HG02852 (cell line): ENCODE measurements around the gene APMAP.

Experiments used
- ATAC-seq: cut with Tn5 transposase; IDR thresholded peaks from one replicate; pipeline ENCODE4 v1.9.1; 2021; ENCODE audit warnings: mild to moderate bottlenecking, moderate library complexity; ENCODE audit not compliant: unreplicated experiment

The APMAP gene

DNA sequence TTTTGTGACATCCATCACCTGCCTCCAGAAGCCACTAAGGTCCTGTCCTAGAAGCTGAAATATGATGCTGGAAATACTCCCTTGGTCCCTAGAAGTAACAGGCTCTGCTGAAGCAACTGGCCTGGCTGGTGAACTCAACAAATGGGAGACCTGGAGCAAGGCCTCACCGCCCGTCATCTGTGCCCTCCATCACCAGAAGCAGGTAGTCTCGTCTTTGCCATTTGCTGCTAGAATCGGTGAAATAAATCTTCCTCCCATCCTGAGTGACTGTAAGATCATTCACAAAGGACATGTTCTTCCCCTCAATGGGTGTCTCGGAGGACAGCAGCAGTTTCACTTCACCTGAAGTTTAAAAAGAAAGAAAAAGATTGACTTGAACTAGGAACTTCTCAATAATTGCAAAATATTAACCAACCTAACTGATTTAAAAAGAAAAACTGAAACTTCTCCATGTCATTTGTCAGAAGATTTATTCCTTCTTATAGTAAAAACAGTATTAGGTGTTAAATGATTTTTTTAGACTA is 22.5 kb downstream of the APMAP start:
- ATAC-seq = no peak

DNA sequence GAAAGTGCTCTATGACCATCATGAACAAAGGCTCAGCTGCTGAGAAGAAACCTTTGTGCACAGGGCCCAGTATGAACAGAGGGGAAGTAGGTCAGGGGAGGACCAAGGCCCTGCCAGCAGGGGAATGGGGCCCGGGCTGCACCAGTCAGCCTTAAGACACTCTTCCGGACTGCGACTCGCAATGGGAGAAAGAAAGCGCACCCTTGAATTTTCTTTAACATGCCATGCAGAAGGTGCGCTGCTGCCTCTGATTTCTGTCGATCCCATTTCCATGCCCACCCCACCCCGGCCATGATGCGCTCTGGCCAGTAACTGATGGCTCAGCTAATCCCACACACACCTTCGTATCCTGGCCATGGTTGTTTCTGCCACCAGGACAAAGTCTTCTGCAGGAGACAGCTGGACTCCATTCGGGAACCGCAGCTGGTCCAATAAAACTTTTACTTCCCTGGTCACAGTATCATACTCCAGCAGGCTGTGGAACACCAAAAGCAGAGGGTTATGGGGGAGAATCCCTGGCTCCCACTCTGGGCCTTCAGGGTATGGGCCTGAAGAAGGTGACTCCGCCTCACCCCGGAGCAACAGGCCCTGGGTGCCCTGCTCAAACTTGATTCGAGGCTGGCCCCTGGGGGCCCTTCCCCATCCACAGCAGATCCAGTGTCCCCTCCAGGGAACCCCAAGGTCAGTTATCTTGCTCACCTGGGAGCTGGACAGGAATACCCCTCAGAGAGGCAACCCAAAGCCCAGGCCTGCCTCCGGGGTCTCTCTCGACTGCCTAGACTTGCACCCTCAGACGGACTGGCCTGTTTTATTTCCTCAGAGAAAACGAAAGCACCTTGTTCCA is 23.1 kb downstream of the APMAP start:
- no peak for ATAC-seq

DNA sequence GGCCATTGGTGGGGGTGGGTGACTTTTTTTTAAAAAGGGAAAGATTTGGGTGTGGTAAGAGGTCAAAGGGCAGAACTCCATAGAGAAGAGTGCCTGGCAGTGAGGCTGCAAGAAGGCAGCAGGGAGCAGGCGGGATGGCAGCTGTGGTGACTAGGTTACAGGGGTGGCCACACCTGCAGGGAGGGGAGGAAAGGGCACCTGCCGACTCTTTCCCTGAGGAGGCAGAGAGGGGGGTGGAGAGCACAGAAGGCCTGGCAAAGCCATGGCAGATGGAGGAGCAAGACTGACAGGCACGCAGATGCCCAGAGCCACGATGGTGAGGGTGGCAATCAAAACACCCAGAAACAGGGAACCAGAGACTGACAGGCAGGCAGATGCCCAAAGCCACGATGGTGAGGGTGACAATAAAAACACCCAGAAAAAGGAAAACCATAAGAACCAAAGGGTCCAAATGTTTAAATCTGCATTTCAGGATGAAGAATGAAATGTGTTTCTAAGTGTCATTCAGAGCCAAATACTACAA is 24.2 kb downstream of the APMAP start:
- ATAC-seq = no peak

DNA sequence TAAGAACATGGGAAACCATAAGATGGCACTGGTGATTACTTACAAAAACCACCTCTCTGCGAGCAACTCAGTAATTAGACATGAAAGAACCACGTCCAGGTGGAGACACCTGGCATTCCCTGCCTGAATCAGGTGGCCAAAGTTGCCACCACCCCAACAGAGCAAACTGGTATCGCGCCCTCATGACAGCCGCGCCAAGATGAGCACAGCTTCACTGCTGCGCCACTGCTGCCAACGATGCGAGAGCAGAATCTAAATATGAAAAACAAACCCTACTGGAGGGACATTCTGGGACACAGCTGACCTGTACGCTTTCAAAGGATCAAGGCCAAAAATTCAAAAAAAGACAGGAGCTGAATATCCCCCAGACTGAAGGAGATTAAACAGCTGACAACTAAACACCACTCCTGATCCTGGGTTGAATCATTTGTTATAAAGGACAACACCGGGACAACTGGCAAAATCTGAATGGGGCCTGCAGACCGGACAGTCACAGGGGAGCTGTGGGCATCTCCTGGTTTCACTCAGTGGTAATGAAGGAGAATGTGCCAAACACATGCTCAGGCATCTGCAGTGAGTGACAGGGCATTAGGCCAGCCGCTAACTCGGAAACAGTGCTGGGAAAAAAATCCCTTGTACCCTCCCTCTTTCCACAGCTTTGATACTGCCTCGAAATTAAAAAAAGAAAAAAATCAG is 26.1 kb downstream of the APMAP start:
- no peak for ATAC-seq

DNA sequence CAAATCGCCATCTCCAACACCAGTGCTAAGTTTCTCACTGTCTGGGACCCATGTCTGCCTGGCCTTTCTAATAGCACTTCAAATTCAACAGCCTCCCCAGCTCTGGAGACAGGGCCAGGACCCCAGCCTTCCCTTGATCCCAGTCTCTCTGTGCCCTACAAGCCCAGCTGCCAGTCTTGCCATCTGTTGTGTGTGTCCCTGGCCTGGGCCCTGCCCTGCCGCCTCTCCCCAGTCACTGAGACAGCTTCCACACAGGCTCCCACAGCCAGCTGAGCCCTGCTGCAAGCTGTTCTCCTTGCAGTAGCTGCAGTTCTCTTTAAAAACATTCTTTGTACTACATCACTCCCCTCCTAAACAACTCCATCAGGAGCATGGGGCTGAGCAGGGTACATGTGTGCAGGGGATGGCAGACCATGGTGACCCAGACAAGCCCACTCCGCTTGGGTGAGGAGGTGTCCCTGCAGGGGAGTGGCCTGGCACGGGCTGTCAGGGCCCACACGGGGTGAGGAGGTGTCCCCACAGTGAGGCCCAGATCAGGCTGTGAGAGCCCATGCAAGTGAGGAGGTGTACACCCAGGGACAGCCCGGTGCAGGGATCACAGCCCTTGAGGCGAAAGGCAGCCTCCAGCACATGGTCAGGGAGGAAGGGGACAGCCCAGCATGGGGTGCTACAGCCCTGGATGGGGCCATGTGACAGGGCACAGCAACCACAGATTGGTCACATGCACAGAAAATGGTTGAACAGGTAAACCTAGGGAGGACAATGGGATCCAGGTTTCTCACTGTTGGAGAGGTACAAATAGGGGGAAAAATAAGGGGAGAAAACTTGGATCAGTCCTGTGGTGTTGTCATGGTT is 27.3 kb downstream of the APMAP start:
- ATAC-seq = no peak

DNA sequence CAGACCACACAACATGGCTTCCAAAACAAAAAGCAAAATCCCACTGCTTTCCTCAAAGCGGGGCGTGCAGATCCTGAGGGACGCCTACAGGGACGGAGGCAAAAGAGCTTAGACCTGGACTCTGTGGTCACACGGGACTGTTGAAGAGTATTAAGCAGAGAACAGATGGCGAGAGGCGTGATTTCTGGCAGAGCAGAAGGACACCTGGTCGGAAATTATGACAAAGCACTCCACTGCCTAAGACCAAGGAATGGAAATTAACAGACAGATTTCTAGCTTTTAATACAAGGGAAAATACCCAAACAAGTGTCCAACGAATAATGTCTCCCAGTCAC is 28.1 kb downstream of the APMAP start:
- ATAC-seq = no peak

DNA sequence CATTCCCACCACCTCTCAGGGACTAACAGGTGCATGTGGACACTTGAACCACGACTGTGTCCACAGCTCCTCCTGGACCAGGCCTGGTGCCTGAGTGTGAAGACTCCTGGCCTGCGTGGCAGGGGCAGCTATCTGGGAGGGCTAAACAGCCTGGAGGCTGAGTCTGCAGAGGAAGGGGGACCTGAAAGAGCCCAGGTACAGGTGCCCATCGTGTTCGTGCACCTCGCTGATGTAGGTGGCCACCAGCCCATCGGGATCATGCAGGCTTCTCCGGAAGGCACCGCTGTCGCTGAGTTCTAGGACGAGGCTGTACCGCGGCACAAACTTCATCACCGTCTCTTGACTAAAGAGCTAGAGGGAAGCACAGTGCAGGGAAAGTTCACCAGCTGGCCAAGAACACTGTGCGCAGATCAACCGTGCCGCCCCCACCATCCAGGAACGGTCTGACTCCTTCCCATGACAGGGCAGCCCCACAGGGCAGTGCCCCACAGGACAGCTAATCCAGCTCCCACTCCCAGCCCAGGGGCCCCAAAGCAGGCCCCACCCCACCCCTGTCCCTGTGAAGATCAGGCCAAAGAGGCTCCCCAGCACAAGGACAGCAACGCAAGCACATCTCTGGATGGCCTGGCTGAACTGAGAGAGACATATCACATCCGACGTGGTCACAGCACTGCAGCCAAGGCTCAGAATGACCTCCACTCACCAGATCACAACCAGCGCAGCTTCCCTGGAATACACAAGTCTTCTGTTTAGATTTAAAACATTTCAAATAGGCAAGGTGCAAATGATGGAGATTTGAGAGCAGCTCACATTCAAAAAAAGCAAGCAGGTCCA is 28.7 kb downstream of the APMAP start:
- ATAC-seq = no peak

DNA sequence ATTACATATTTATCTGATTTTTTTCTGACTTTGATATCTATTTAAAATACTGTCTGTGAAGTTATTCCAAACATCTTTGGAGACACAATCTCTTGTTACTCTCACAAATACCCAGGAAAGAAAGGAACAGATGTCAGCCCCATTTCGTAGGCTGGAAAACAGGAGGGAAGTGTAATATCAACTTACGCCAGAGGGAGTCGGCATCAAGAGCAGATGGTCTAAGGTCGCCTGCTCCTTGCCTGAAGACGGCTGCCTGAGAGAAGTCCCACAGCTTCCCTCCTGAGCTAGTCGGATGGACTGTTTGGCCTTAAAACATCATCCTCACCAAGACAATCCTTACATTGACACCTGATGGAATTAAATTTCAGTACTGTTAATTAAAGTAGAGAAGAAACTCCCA is 30.0 kb downstream of the APMAP start:
- no peak for ATAC-seq

DNA sequence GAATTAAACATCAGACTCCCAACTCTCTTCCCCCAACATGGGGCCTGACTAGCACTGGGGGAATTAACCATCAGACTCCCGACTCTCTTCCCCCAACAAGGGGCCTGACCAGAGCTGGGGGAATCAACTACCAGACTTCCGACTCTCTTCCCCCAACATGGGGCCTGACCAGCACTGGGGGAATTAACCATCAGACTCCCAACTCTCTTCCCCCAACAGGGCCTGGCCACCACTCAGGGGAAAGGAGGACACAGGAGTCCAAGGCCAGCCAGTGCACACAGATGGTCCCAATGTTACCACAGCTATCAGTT is 30.4 kb downstream of the APMAP start:
- ATAC-seq = no peak

DNA sequence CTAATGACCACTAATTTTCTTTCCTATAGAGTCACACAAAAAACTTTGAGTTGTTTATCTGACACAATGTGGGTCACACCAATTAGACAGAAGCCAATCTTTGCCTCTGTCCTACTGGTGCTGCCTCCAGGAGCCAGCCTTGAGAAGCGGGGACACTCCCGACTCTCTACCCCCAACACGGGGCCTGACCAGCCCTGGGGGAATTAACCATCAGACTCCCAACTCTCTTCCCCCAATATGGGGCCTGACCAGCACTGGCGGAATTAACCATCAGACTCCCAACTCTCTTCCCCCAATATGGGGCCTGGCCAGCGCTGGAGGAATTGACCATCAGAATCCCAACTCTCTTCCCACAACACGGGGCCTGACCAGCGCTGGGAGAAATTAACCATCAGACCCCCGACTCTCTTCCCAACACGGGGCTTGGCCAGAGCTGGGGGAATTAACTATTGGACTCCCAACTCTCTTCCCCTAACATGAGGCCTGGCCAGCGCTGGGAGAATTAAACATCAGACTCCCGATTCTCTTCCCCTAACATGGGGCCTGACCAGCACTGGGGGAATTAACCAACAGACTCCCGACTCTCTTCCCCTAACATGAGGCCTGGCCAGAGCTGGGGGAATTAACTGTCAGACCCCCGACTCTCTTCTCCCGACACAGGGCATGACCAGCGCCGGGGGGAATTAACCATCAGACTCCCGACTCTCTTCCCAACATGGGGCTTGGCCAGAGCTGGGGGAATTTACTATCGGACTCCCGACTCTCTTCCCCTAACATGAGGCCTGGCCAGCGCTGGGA is 31.0 kb downstream of the APMAP start:
- ATAC-seq = no peak

DNA sequence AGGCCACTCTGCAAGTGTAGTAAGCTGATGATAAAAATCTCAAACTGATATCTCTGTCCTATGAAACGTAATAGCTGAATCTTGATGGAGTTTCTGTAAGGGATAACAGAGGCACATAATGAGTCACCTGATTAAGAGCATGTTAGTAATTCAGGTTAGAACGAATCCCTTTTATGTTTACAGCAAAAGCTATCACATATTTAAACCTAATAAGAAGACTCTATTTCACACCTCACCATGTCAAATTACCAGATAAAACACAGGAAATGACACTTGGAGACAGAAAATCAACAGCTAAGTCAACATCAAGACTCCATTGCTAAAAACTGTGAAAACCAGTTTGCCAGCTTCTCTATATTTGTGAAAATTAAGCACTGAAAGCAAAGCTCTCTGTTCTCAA is 31.7 kb downstream of the APMAP start:
- no peak for ATAC-seq

DNA sequence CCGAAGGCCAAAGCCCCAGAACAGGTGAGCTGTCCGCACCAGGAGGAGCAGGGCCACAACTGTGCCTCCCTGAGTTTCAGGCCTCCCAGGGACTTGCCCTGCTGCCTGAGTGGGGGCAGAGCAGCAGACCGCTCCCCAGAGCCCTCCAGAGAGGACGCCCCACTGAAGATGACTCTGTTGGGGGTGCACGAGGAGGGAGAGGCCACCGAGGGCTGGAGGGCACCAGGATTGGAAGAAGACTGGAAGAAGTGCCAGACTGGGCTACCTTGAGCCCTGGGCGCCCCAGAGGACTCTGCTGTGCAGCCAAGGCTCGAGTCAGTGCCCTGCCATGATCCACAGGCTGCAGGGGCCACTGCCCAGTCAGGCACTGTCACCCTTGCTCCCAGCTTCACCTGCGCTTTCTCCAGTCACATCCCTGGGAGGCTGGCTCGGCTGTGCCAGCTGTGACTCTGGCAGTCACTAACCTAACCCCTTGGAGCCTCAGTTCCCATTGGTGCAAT is 32.2 kb downstream of the APMAP start:
- no peak for ATAC-seq

DNA sequence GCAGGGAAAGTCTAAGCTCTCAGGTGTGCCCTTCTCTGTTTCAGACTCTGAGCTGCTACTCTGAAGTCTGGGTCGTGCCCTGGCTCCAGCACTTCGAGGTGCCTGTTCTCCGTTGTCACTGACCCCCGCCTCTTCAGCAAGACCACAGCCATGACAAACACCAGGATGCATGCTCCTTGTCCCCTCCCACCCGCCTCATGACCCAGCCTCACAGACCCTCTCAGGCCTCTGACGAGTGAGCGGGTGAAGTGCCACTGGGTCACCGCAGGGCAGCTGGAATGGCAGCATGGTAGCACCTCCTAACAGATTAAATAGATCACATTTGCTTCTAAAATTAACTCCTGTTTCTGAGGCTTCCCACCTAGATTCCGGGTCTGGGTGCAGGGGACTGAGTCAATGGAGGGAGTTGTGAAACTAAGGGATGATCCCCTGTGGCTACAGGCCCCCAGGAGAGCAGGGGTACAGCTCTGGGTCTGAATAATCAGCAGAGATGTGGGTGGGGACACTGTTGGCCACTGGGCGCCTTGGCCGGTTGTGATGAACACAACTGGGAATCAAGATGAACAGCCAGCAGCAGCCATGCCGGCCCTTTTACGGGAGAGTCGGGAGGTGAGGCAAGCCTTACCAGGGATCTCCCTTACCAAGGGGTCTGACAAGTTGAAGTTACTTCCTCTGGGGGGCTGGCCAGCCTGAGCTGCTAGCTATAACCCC is 32.8 kb downstream of the APMAP start:
- ATAC-seq = no peak

DNA sequence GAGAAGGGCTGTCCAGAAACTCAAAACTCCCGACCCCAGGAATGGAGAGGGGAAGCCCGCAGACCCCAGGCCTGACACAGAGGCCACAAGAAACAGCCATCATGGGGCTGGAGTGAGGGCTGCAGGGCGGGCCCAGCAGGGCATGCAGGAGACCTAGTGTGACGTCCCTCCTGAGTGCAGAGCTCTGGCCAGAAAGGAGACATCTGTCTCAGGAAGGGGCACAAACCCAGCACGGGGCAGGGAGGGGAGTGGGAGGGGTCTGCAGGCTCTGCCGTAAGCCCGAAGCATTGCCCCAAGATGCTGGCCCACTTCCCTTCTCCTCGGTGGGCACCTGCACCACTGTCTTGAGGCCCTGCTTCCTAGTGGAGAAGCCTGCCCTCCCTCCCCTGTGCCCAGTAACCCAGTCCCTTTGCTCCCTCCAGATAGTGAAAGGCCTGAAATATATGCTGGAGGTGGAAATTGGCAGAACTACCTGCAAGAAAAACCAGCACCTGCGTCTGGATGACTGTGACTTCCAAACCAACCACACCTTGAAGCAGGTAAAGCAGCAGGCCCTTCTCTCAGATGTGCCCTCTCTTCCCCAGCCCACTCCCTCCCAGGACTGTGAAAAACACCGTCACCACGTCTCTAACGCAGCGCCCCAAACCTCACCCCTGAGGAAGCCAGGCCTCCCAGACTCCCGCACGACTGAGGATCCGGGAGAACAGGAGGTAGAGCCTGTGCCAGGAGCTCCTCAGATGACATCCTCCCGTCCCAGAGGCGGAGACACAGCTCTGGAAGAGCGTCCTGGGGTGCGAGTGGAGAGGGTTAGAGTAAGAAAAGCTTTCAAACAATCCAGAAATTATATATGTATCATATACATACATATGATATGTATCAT is 33.8 kb downstream of the APMAP start:
- no peak for ATAC-seq

DNA sequence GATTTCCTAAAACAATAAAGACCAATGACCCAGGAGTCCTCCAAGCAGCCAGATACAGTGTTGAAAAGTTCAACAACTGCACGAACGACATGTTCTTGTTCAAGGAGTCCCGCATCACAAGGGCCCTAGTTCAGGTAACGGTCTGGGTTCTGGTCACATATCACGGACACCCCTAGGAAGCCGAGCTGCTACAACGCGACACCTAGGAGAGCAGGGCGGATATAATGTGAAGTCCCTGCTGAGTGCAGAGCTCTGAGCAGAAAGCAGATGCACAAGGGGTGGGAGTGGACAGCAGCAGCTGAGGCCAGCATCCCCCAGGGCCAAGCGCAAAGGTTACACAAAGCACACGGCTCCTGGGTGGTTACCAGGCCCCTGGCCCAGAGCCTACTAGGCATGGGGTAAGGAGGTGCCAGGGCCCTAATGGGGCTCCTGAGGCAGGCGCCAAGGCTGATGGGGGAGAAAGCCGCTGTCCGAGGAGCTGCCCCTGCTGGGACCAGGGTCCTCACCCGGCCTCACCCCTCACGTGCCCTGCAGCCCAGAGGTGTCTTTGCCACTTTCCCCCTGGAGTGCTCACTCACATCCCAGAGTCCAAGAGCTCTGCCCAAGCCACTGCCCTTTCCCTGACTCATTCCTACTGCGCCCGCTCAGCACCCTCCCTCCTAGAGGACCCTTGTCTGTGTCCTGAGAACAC is 35.1 kb downstream of the APMAP start:
- ATAC-seq = no peak

DNA sequence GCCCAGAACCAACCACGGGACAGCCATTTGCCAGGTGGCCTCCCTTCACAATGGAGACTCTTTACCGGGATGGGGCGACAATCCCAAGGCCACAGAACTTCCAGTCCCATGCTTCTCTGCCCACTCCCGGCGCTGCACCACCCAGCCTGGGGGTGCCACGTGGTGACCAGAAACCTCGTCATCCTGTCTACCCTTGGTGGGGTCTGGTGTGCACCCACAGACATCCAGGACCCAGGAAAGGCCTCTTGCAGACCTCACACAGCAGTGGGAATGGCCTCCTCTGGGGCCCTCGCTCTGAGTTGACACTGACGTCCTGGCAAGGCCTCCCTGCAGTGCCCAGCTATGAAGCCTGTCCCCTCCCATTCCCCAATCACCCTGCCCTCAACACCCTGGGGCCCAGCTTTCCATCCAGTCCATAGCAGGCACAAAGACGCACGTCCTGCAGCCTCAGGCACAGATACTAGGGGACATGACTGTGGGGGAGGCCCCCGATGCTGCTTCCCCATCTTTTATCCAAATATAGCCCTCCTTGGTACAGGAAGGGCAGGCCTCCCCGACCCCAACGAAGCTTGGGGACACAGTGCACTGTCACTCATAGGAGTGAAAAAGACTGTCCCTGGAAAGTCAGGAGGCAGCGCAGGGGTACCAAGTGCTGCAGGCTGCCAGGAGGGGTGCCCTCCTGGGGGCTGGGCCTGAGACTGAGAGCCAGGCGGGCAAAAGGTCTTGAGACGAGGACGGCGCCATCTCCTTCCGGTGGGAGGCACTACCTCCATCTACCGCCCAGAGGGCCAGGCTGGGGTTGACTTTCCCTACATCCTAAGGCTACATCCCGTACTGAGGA is 36.3 kb downstream of the APMAP start:
- no peak for ATAC-seq
